ENCODE results near the gene SHCBP1L. TPM values are rescaled to one million over a fixed set of nuclear protein-coding genes. Genes with fewer than 3 reads are reported as not detected.

The SHCBP1L gene
- total and polyA plus RNA-seq, 2 donors (not counting 1 experiment from before 2014, with no cell fraction given) = not detected

DNA sequence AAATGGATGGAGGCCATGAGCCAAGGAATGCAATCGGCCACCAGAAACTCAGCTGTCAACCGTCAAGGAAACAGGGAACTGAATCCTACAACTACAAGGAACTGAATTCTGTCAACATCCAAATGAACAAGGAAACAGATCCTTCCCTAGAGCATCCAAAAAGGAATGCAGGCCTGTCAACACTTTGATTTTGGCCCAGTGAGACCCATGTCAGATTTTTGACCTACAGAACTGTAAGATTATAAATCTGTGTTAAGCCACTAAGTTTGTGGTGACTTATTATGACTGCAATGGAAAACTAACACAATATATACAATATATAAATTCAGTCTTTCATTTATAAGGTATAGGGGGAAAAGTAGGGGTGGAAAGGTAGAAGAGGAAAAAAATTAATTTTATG, 55.3 kb downstream of the SHCBP1L start:
- DNase-seq (ENCODE audit: low read depth in 2 of 2) = no peak
- Histone ChIP-seq H3K4me1 (ENCODE audit: control insufficient read depth, extremely low read depth, insufficient read depth, low read length) (no peaks in the 10 kb centered on the region), H3K9ac (ENCODE audit: insufficient read depth, low read length) (no peak overlapping the region), H3K4me3 (replicated peaks in 1 of 4; ENCODE audit: control extremely low read depth in 1 of 4, insufficient read depth in 1 of 4, low read depth in 3 of 4, low read length in 4 of 4) (no peak overlapping the region), H2AFZ (ENCODE audit: low read length) (no peak overlapping the region), H3K4me2 (ENCODE audit: extremely low read depth, insufficient read depth, low read length) (no peak overlapping the region), H3K9me3 (ENCODE audit: control insufficient read depth, insufficient read depth, low read depth, low read length) (no peaks in the 10 kb centered on the region), H3K36me3 (ENCODE audit: control insufficient read depth, insufficient read depth, low read length) (no peaks in the 10 kb centered on the region), H3K27ac (ENCODE audit: insufficient read depth, low read length) (no peak overlapping the region), H4K20me1 (ENCODE audit: control insufficient read depth, extremely low read depth, insufficient read depth, low read length) (no peaks in the 10 kb centered on the region), H3K27me3 (ENCODE audit: control insufficient read depth, insufficient read depth, low read length) (no peaks in the 10 kb centered on the region), H3K79me2 (ENCODE audit: control insufficient read depth, insufficient read depth, low read length) (no peaks in the 10 kb centered on the region)
- TF ChIP-seq, protein P1, sequence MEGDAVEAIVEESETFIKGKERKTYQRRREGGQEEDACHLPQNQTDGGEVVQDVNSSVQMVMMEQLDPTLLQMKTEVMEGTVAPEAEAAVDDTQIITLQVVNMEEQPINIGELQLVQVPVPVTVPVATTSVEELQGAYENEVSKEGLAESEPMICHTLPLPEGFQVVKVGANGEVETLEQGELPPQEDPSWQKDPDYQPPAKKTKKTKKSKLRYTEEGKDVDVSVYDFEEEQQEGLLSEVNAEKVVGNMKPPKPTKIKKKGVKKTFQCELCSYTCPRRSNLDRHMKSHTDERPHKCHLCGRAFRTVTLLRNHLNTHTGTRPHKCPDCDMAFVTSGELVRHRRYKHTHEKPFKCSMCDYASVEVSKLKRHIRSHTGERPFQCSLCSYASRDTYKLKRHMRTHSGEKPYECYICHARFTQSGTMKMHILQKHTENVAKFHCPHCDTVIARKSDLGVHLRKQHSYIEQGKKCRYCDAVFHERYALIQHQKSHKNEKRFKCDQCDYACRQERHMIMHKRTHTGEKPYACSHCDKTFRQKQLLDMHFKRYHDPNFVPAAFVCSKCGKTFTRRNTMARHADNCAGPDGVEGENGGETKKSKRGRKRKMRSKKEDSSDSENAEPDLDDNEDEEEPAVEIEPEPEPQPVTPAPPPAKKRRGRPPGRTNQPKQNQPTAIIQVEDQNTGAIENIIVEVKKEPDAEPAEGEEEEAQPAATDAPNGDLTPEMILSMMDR (conservative IDR thresholded peaks at IDR 0.05 in 1 of 2, IDR thresholded peaks at IDR 0.05 in 1 of 2; ENCODE audit: low read depth in 1 of 2, low read length in 2 of 2) = no peak
- no peak for TF ChIP-seq EZH2 (IDR thresholded peaks at IDR 0.05; ENCODE audit: low read length, missing control alignments)

GRCh38 chr1:182890927-182891610, 61.9 kb downstream of the SHCBP1L start:
- no peak overlapping the region for H3K27ac ChIP-seq (ENCODE audit: insufficient read depth, low read length)
- TF ChIP-seq EZH2 (IDR thresholded peaks at IDR 0.05; ENCODE audit: low read length, missing control alignments) = no peak
- TF ChIP-seq, protein P1 (conservative IDR thresholded peaks at IDR 0.05 in 1 of 2, IDR thresholded peaks at IDR 0.05 in 1 of 2; ENCODE audit: low read depth in 1 of 2, low read length in 2 of 2) = no peak
- H4K20me1 ChIP-seq (ENCODE audit: control insufficient read depth, extremely low read depth, insufficient read depth, low read length) = no peaks in the 10 kb centered on the region

DNA sequence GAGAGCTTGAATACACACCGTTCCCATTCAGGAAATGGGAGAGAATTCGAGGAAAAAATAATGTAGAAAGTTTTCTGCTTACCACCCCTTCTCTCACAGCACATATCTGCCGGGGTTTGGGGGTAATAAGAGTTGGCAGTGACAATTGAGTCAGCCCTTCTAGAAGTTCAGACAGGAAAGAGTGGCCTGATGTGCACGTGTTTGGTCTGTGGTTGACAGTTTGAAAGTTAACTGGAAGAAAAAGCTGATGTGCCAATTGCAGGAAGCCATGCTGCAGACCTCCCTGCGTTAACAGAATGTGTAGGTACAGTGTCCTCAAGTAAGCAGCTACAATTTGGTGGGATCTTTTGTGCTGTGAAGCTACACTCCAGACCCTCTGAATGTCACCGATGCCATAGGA, 63.0 kb downstream of the SHCBP1L start:
- H3K4me2 ChIP-seq (ENCODE audit: extremely low read depth, insufficient read depth, low read length) = no peak overlapping the region
- H3K4me3 ChIP-seq (replicated peaks in 1 of 4; ENCODE audit: control extremely low read depth in 1 of 4, insufficient read depth in 1 of 4, low read depth in 3 of 4, low read length in 4 of 4) = no peak overlapping the region
- H3K27me3 ChIP-seq (ENCODE audit: control insufficient read depth, insufficient read depth, low read length) = no peaks in the 10 kb centered on the region
- H3K36me3 ChIP-seq (ENCODE audit: control insufficient read depth, insufficient read depth, low read length) = peaks cover 15% of the 10 kb centered on the region
- H3K9me3 ChIP-seq (ENCODE audit: control insufficient read depth, insufficient read depth, low read depth, low read length) = no peaks in the 10 kb centered on the region
- H3K9ac ChIP-seq (ENCODE audit: insufficient read depth, low read length) = no peak overlapping the region
- H4K20me1 ChIP-seq (ENCODE audit: control insufficient read depth, extremely low read depth, insufficient read depth, low read length) = no peaks in the 10 kb centered on the region
- H3K27ac ChIP-seq (ENCODE audit: insufficient read depth, low read length) = no peak overlapping the region
- H2AFZ ChIP-seq (ENCODE audit: low read length) = no peak overlapping the region
- no peaks in the 10 kb centered on the region for H3K4me1 ChIP-seq (ENCODE audit: control insufficient read depth, extremely low read depth, insufficient read depth, low read length)
- no peaks in the 10 kb centered on the region for H3K79me2 ChIP-seq (ENCODE audit: control insufficient read depth, insufficient read depth, low read length)
- peak in 1 of 2 donors; percentile 3 for DNase-seq (ENCODE audit: low read depth in 2 of 2)
- TF ChIP-seq, protein P1 (conservative IDR thresholded peaks at IDR 0.05 in 1 of 2, IDR thresholded peaks at IDR 0.05 in 1 of 2; ENCODE audit: low read depth in 1 of 2, low read length in 2 of 2) = no peak
- TF ChIP-seq EZH2 (IDR thresholded peaks at IDR 0.05; ENCODE audit: low read length, missing control alignments) = no peak

More at GRCh38 chr1:182890927-182891610, 61.9 kb downstream of the SHCBP1L start:
- Histone ChIP-seq H3K4me1 (ENCODE audit: control insufficient read depth, extremely low read depth, insufficient read depth, low read length) (no peaks in the 10 kb centered on the region), H3K27me3 (ENCODE audit: control insufficient read depth, insufficient read depth, low read length) (no peaks in the 10 kb centered on the region), H3K4me3 (replicated peaks in 1 of 4; ENCODE audit: control extremely low read depth in 1 of 4, insufficient read depth in 1 of 4, low read depth in 3 of 4, low read length in 4 of 4) (no peak overlapping the region), H2AFZ (ENCODE audit: low read length) (no peak overlapping the region), H3K9ac (ENCODE audit: insufficient read depth, low read length) (no peak overlapping the region), H3K36me3 (ENCODE audit: control insufficient read depth, insufficient read depth, low read length) (peaks cover 12% of the 10 kb centered on the region), H3K79me2 (ENCODE audit: control insufficient read depth, insufficient read depth, low read length) (no peaks in the 10 kb centered on the region), H3K9me3 (ENCODE audit: control insufficient read depth, insufficient read depth, low read depth, low read length) (no peaks in the 10 kb centered on the region), H3K4me2 (ENCODE audit: extremely low read depth, insufficient read depth, low read length) (no peak overlapping the region)
- no peak for DNase-seq (ENCODE audit: low read depth in 2 of 2)

Measured in fibroblast of lung (primary cell).